Natural killer cell (primary cell): ENCODE results near the gene ZNF611. TPM values are rescaled to one million over a fixed set of nuclear protein-coding genes. Genes with fewer than 3 reads are reported as not detected.
"Not testable (repeated sequence)": the region's sequence is repeated elsewhere in the genome, so short reads cannot be mapped to it uniquely, and the experiment has no call there.

Source experiments
- ATAC-seq, 3 donors: fragments of 150-1000 bp in 2 of 3; fragments of 200-7000 bp in 1 of 3; cut with Tn5 transposase; 1 replicate in 1 of 3; 2 replicates in 2 of 3; pipeline ENCODE4 v1.10.0; 2021; ENCODE audit warnings: mild to moderate bottlenecking in 2 of 3, moderate library complexity in 2 of 3
- DNase-seq, 2 donors: peaks; one replicate each; pipeline versions ENCODE4 v3.0.0 to v3.0.0-alpha.2; 2013 to 2021; ENCODE audit warnings: mixed read lengths in 1 of 2
- H3K27ac ChIP-seq: one replicate; pipeline ENCODE4 v1.5.1; 2013; ENCODE audit warnings: mild to moderate bottlenecking, low read length
- H3K27me3 ChIP-seq: one replicate; pipeline ENCODE4 v1.6.1; 2013; ENCODE audit warnings: low read length; ENCODE audit not compliant: control insufficient read depth, insufficient read depth
- H3K36me3 ChIP-seq: one replicate; pipeline ENCODE4 v1.6.1; 2013; ENCODE audit warnings: low read length; ENCODE audit not compliant: control insufficient read depth, insufficient read depth
- H3K4me1 ChIP-seq: one replicate; pipeline ENCODE4 v1.6.1; 2013; ENCODE audit warnings: low read length; ENCODE audit not compliant: control insufficient read depth, insufficient read depth
- H3K4me3 ChIP-seq: one replicate; pipeline ENCODE4 v1.5.1; 2013; ENCODE audit warnings: low read length
- H3K9me3 ChIP-seq: one replicate; pipeline ENCODE4 v1.6.1; 2013; ENCODE audit warnings: low read length; ENCODE audit not compliant: control insufficient read depth, insufficient read depth
- H3K27ac Mint-ChIP-seq, 2 donors: one replicate each; pipeline ENCODE4 v1.8.0; 2022; ENCODE audit warnings: mild to moderate bottlenecking in 2 of 2, mixed read lengths in 2 of 2, moderate library complexity in 1 of 2
- H3K27me3 Mint-ChIP-seq, 2 donors: one replicate each; pipeline ENCODE4 v1.8.0; 2022; ENCODE audit warnings: low read depth in 2 of 2, mixed read lengths in 2 of 2
- H3K36me3 Mint-ChIP-seq: one replicate; pipeline ENCODE4 v1.8.0; 2022; ENCODE audit warnings: mixed read lengths
- H3K4me1 Mint-ChIP-seq, 2 donors: one replicate each; pipeline ENCODE4 v1.8.0; 2022; ENCODE audit warnings: mixed read lengths in 2 of 2
- H3K4me3 Mint-ChIP-seq: one replicate; pipeline ENCODE4 v1.8.0; 2022; ENCODE audit warnings: mild to moderate bottlenecking, moderate library complexity, mixed read lengths
- H3K9me3 Mint-ChIP-seq, 2 donors: one replicate each; pipeline ENCODE4 v1.8.0; 2022; ENCODE audit warnings: mixed read lengths in 2 of 2
- WGBS: methylation state at CpG from one replicate; pipeline ENCODE4 v1.1.7; 2013; ENCODE audit warnings: missing lambda C conversion rate; ENCODE audit not compliant: insufficient coverage; 5-methylcytosine and 5-hydroxymethylcytosine counted together
- intact Hi-C: fragments of 100-400 bp; cut with micrococcal nuclease; formaldehyde crosslinking; loops from one replicate; pipeline ENCODE4 v1.14.2; 2022
- total RNA-seq, 4 donors: library from RNA; stranded (reverse); fragments of 120-200 nt in 1 of 4; gene quantifications; one replicate each; pipeline versions ENCODE4 v1.2.3 to v1.2.4, GENCODE V29; 2013 to 2022
- TF ChIP-seq, protein P1 (sequence below): fragments of 200-600 bp; IDR thresholded peaks from one replicate; pipeline ENCODE4 v1.8.0; 2022; ENCODE audit warnings: antibody characterized with exemption

ZNF611 gene
- total RNA-seq, 3 donors from 2014 or later (not counting 1 experiment from before 2014, with no cell fraction given), result 41.2 to 58.0 (median 44.2) TPM

DNA sequence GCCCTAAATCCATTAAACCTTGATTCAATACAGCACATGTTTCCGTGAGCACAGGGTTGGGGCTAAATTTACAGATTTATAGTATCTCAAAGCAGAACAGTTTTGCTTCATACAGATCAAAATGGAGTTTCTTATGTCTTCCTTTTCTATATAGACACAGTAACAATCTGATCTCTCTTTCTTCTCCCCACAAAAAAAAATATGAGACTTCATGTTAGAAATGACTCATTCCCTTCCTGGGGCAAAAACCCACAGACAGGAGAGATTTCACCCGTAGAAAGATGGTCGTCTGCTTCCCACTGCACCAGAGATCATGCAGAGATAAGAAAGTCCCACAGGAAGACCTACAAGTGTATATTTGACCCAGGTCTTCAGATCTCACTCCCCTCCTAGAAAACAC, 7.7 kb upstream of the ZNF611 start:
- H3K27me3 ChIP-seq, result no peaks in the 10 kb centered on the region
- Mint-ChIP-seq H3K36me3 (no peaks in the 10 kb centered on the region), H3K27ac (peak overlapping the region; percentile 84 to 95), H3K4me3 (peak overlapping the region; percentile 13), H3K27me3 (no peaks in the 10 kb centered on the region), H3K4me1 (peaks cover 41% of the 10 kb centered on the region in 2 donors), H3K9me3 (no peaks in the 10 kb centered on the region)
- TF ChIP-seq, protein P1, sequence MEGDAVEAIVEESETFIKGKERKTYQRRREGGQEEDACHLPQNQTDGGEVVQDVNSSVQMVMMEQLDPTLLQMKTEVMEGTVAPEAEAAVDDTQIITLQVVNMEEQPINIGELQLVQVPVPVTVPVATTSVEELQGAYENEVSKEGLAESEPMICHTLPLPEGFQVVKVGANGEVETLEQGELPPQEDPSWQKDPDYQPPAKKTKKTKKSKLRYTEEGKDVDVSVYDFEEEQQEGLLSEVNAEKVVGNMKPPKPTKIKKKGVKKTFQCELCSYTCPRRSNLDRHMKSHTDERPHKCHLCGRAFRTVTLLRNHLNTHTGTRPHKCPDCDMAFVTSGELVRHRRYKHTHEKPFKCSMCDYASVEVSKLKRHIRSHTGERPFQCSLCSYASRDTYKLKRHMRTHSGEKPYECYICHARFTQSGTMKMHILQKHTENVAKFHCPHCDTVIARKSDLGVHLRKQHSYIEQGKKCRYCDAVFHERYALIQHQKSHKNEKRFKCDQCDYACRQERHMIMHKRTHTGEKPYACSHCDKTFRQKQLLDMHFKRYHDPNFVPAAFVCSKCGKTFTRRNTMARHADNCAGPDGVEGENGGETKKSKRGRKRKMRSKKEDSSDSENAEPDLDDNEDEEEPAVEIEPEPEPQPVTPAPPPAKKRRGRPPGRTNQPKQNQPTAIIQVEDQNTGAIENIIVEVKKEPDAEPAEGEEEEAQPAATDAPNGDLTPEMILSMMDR, result no peak
- intact Hi-C loops, result loop anchor here (10.0 kb wide), 2 partner anchors 48 to 202 kb away; no protein-coding TSS in a partner anchor
- no peaks in the 10 kb centered on the region for H3K36me3 ChIP-seq
- ATAC-seq, result no peak
- H3K27ac ChIP-seq, result no peak overlapping the region
- H3K9me3 ChIP-seq, result no peaks in the 10 kb centered on the region
- no peak overlapping the region for H3K4me3 ChIP-seq
- H3K4me1 ChIP-seq, result peaks cover 26% of the 10 kb centered on the region
- DNase-seq, result peak in 1 of 2 donors; percentile 43
- 33% methylated on average over 3 of the region's 3 CpGs for WGBS

DNA sequence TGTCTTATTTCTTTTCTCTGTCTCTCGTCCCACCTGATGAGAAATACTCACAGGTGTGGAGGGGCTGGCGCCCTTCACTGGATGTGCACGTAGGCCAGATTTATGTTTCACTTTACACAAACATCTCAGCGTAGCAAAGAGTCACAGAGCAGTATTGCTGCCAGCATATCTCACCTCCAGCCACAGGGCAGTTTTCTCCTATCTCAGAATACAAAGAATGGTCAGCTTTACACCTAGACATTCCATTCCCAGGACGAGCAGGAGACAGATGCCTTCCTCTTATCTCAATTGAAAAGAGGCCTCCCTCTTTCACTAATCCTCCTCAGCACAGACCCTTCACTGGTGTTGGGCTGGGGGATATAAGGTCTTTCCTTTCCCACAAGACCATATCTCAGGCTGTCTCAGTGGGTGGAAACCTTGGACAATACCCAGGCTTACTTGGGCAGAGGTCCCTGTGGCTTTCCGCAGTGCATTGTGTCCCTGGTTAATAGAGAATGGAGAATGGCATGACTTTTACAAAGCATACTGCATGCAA, 7.2 kb upstream of the ZNF611 start:
- H3K9me3 ChIP-seq, result no peaks in the 10 kb centered on the region
- peaks cover 38 to 41% of the 10 kb centered on the region in 2 donors for H3K4me1 Mint-ChIP-seq

DNA sequence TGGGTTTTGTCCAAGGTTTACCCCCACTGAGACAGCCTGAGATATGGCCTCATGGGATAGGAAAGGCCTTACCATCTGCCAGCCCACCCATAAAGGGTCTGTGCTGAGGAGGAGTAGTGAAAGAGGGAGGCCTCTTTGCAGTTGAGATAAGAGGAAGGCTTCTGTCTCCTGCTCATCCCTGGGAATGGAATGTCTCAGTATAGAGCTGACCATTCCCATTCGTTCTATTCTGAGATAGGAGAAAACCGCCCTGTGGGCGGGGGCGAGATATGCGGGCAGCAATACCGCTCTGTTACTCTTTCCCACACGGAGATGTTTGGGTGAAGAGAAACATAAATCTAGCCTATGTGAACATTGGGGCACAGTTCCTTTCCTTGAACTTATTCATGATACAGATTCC, 6.5 kb upstream of the ZNF611 start:
- not testable (repeated sequence) for H3K9me3 ChIP-seq, H3K27me3 ChIP-seq, H3K4me3 Mint-ChIP-seq, H3K9me3 Mint-ChIP-seq, ATAC-seq, H3K4me3 ChIP-seq, H3K27me3 Mint-ChIP-seq, DNase-seq, H3K36me3 Mint-ChIP-seq, H3K36me3 ChIP-seq, H3K27ac ChIP-seq
- H3K4me1 Mint-ChIP-seq, result peaks cover 31 to 38% of the 10 kb centered on the region in 2 donors
- peaks cover 26% of the 10 kb centered on the region for H3K4me1 ChIP-seq
- intact Hi-C loops, result loop anchor here (10.0 kb wide), 2 partner anchors 47 to 203 kb away; no protein-coding TSS in a partner anchor
- WGBS, result 88% methylated on average over 7 of the region's 7 CpGs
- peak overlapping the region in 1 of 2 donors; percentile 84 for H3K27ac Mint-ChIP-seq

More for the DNA sequence above, 7.2 kb upstream of the ZNF611 start:
- no peak overlapping the region for H3K4me3 Mint-ChIP-seq
- H3K36me3 Mint-ChIP-seq, result no peaks in the 10 kb centered on the region
- Histone ChIP-seq H3K36me3 (no peaks in the 10 kb centered on the region), H3K4me1 (peaks cover 26% of the 10 kb centered on the region), H3K27me3 (no peaks in the 10 kb centered on the region), H3K4me3 (no peak overlapping the region), H3K27ac (no peak overlapping the region)
- no peak for ATAC-seq
- H3K9me3 Mint-ChIP-seq, result no peaks in the 10 kb centered on the region
- intact Hi-C loops, result loop anchor here (10.0 kb wide), 2 partner anchors 47 to 203 kb away; no protein-coding TSS in a partner anchor
- TF ChIP-seq, protein P1, result no peak
- no peak for DNase-seq
- H3K27me3 Mint-ChIP-seq, result no peaks in the 10 kb centered on the region
- peak overlapping the region; percentile 84 to 95 for H3K27ac Mint-ChIP-seq
- 87% methylated on average over 5 of the region's 6 CpGs for WGBS

DNA sequence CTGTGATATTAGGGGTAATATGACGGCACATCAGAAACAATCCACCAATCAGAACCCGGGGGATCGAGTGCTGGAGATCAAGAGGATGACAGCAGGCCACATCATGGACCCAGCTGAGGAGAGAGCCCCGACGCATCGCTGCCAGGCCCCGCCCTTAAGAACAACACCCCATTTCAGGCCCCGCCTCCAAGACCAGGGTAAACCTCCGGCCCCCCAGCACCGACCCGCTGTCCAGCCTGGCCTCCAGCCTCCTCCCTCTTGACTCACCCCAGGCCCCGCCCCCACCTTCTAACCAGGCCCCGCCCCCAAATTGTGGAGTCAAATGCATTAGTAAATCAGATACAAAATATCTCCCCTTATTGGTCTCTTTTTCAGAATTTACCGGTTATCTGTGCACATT, 4.7 kb upstream of the ZNF611 start:
- intact Hi-C loops, result no loop called here
- Histone ChIP-seq H3K36me3 (no peaks in the 10 kb centered on the region), H3K9me3 (no peaks in the 10 kb centered on the region), H3K27ac (no peak overlapping the region), H3K4me3 (no peak overlapping the region), H3K27me3 (no peaks in the 10 kb centered on the region), H3K4me1 (peaks cover 27% of the 10 kb centered on the region)
- Mint-ChIP-seq H3K4me3 (no peak overlapping the region), H3K27ac (no peak overlapping the region), H3K36me3 (no peaks in the 10 kb centered on the region), H3K9me3 (no peaks in the 10 kb centered on the region), H3K4me1 (peaks cover 22 to 35% of the 10 kb centered on the region in 2 donors), H3K27me3 (no peaks in the 10 kb centered on the region)
- DNase-seq, result no peak
- TF ChIP-seq, protein P1, result no peak
- WGBS, result 95% methylated on average over 10 of the region's 14 CpGs
- ATAC-seq, result no peak
